GM21367 (cell line): Measurements from ENCODE around the gene KIAA1586.

Source experiments
- ATAC-seq: cut with Tn5 transposase; IDR thresholded peaks from one replicate; pipeline ENCODE4 v1.9.1; 2021; ENCODE audit not compliant: unreplicated experiment

KIAA1586 gene

DNA sequence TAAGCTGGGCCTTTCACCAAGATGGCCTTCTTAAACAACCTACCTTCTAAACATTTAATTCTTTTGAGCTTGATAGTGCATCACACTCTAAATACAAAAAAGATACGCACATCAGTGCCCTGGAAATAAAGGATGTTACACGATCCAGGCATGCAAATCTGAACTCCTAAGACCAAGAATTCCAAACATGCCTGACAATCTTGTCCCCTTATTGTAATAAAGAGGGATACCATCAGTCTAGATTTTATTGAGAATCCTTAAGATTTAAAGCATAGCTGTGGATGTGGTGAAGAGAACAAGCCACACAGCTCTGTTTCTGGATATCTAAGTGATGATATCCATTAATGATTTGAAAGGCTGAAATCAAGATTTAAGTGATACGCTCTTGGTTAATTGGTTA lies 56.5 kb downstream of the KIAA1586 start:
- no peak for ATAC-seq

GRCh38 chr6:57104336-57104735 lies 57.8 kb downstream of the KIAA1586 start:
- ATAC-seq = no peak
